ENCODE results near the gene TTF2. TPM values are rescaled to one million over a fixed set of nuclear protein-coding genes. Genes with fewer than 3 reads are reported as not detected.

The TTF2 gene
- total RNA-seq, 1 experiment from 2014 or later, result 91.4 TPM

DNA sequence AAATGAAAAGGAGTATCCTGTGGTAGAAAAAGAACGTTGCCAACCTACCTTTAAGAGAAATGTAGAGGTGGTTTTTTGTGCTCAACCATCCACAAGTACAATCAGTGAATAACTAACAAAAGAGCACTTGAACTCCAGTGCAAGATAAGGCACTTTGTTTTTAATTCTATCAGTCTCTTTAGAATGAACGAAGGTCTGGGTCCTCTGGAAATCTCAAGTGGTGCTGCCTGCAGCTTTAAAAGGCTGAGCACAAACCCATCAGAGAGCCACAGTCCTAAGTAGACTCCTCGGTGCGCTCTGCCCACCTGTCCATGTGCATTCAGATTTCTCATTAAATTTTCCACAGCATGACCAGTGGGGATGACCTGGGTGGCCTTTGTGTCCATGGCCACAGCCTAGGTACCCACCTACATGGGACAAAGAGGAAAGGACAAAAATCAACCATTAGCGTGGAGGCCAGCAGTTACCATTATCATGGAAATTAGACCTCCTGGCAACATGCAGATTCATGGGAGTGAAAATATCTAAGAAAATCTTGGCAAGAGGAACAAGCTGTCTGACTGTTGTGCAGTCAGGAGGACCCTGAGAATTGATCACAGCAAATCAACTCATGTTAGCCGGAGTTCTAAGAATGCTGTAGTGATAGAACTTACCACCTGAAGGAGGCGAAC lies 52.1 kb downstream of the TTF2 start:
- BruUV-seq (replicated peaks), result no TSS peak
- CTCF ChIA-PET, result no interaction called here
- POLR2A ChIA-PET (ENCODE audit: low non-redundant PET), result no interaction called here

GRCh38 chr1:117113199-117113598 lies 53.1 kb downstream of the TTF2 start:
- Histone ChIP-seq H3K9me3 (ENCODE audit: low read depth, low read length, poor library complexity, severe bottlenecking) (no peaks in the 10 kb centered on the region), H3K27me3 (replicated peaks; ENCODE audit: insufficient read depth, low read depth, low read length, poor library complexity) (no peaks in the 10 kb centered on the region), H3K36me3 (ENCODE audit: insufficient read depth, low read length, poor library complexity, severe bottlenecking) (no peaks in the 10 kb centered on the region), H3K27ac (ENCODE audit: low read depth, low read length, poor library complexity, severe bottlenecking) (no peak overlapping the region), H3K4me1 (ENCODE audit: insufficient read depth, low read length, poor library complexity, severe bottlenecking) (no peaks in the 10 kb centered on the region), H3K4me3 (ENCODE audit: low read depth, low read length, poor library complexity, severe bottlenecking) (no peak overlapping the region)
- TF ChIP-seq, protein P1, sequence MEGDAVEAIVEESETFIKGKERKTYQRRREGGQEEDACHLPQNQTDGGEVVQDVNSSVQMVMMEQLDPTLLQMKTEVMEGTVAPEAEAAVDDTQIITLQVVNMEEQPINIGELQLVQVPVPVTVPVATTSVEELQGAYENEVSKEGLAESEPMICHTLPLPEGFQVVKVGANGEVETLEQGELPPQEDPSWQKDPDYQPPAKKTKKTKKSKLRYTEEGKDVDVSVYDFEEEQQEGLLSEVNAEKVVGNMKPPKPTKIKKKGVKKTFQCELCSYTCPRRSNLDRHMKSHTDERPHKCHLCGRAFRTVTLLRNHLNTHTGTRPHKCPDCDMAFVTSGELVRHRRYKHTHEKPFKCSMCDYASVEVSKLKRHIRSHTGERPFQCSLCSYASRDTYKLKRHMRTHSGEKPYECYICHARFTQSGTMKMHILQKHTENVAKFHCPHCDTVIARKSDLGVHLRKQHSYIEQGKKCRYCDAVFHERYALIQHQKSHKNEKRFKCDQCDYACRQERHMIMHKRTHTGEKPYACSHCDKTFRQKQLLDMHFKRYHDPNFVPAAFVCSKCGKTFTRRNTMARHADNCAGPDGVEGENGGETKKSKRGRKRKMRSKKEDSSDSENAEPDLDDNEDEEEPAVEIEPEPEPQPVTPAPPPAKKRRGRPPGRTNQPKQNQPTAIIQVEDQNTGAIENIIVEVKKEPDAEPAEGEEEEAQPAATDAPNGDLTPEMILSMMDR (conservative IDR thresholded peaks at IDR 0.05; ENCODE audit: low read depth, low read length), result no peak
- no peak for TF ChIP-seq EZH2 (IDR thresholded peaks at IDR 0.05; ENCODE audit: borderline replicate concordance, low read depth, low read length, poor library complexity, severe bottlenecking)
- ChIA-PET POLR2A (ENCODE audit: low non-redundant PET) (no interaction called here), CTCF (no interaction called here)
- DNase-seq (ENCODE audit: low spot score), result no peak
- intact Hi-C loops (cut with micrococcal nuclease; ENCODE audit: unreplicated experiment), result no loop called here
- BruUV-seq (replicated peaks), result no TSS peak

More for the DNA sequence above, 52.1 kb downstream of the TTF2 start:
- H3K9me3 ChIP-seq (ENCODE audit: low read depth, low read length, poor library complexity, severe bottlenecking), result no peaks in the 10 kb centered on the region
- no peak overlapping the region for H3K4me3 ChIP-seq (ENCODE audit: low read depth, low read length, poor library complexity, severe bottlenecking)
- no peaks in the 10 kb centered on the region for H3K4me1 ChIP-seq (ENCODE audit: insufficient read depth, low read length, poor library complexity, severe bottlenecking)
- no peaks in the 10 kb centered on the region for H3K27me3 ChIP-seq (replicated peaks; ENCODE audit: insufficient read depth, low read depth, low read length, poor library complexity)
- DNase-seq (ENCODE audit: low spot score), result no peak
- TF ChIP-seq, protein P1 (conservative IDR thresholded peaks at IDR 0.05; ENCODE audit: low read depth, low read length), result no peak
- no peak for TF ChIP-seq EZH2 (IDR thresholded peaks at IDR 0.05; ENCODE audit: borderline replicate concordance, low read depth, low read length, poor library complexity, severe bottlenecking)
- H3K36me3 ChIP-seq (ENCODE audit: insufficient read depth, low read length, poor library complexity, severe bottlenecking), result no peaks in the 10 kb centered on the region
- intact Hi-C loops (cut with micrococcal nuclease; ENCODE audit: unreplicated experiment), result no loop called here
- H3K27ac ChIP-seq (ENCODE audit: low read depth, low read length, poor library complexity, severe bottlenecking), result no peak overlapping the region

DNA sequence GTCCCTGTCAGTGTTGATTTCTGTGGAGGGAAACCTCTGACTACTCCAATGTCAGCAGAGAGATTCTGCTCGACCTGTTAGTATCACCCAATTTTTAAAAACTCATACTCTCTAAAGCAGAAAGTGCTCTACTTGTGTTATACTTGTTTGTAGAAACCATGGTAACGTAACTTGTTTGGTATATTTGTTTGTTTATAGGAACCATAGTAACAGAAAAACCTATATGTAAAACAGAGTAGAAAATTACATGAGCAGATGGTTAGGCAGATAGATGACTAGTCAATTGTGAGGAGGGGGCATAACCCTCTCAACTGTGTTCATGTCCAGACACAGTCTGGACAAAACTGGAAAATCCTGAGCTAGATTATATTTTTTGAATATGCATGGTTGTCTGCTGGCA lies 54.8 kb downstream of the TTF2 start:
- POLR2A ChIA-PET (ENCODE audit: low non-redundant PET), result no interaction called here
- no peak for TF ChIP-seq EZH2 (IDR thresholded peaks at IDR 0.05; ENCODE audit: borderline replicate concordance, low read depth, low read length, poor library complexity, severe bottlenecking)
- TF ChIP-seq, protein P1 (conservative IDR thresholded peaks at IDR 0.05; ENCODE audit: low read depth, low read length), result no peak
- no TSS peak for BruUV-seq (replicated peaks)
- intact Hi-C loops (cut with micrococcal nuclease; ENCODE audit: unreplicated experiment), result no loop called here
- no peak overlapping the region for H3K4me3 ChIP-seq (ENCODE audit: low read depth, low read length, poor library complexity, severe bottlenecking)
- no peaks in the 10 kb centered on the region for H3K4me1 ChIP-seq (ENCODE audit: insufficient read depth, low read length, poor library complexity, severe bottlenecking)
- no peak for DNase-seq (ENCODE audit: low spot score)
- no peaks in the 10 kb centered on the region for H3K9me3 ChIP-seq (ENCODE audit: low read depth, low read length, poor library complexity, severe bottlenecking)
- CTCF ChIA-PET, result interaction anchor here (0.9 kb wide), 1 partner anchor 14 kb away, joined by 3 read pairs; no protein-coding TSS in a partner anchor
- H3K27me3 ChIP-seq (replicated peaks; ENCODE audit: insufficient read depth, low read depth, low read length, poor library complexity), result no peaks in the 10 kb centered on the region
- H3K27ac ChIP-seq (ENCODE audit: low read depth, low read length, poor library complexity, severe bottlenecking), result no peak overlapping the region
- no peaks in the 10 kb centered on the region for H3K36me3 ChIP-seq (ENCODE audit: insufficient read depth, low read length, poor library complexity, severe bottlenecking)
